ENCODE data around the gene KAT5. TPM values are rescaled to one million over a fixed set of nuclear protein-coding genes. Genes with fewer than 3 reads are reported as not detected.

KAT5 gene
- total and polyA plus RNA-seq, 2 donors (not counting 1 experiment from before 2014, with no cell fraction given), result 84.6 to 142 TPM

DNA sequence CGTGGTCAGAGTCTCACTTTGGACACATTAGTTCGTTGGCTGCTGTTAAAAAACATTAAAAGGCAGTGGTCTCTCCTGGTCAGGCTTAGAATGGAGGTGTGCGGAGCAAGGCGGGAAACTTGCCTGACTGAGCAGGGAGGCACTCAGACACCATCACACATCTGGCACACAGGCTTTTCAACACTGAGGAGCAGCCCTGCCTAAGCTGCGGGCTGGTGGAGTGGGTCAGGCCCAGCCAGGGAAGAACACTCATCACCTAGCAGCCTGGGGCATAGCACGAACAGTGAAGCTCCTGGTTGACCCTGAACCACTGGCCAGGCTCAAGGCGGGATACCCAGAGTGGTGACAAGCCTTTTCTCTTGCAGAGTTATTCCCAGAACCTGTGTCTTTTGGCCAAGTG is 4.2 kb downstream of the KAT5 start:
- Mint-ChIP-seq H3K9me3 (ENCODE audit: insufficient read depth) (no peaks in the 10 kb centered on the region), H3K4me3 (no peak overlapping the region), H3K27me3 (no peaks in the 10 kb centered on the region), H3K4me1 (peaks cover 58% of the 10 kb centered on the region), H3K27ac (no peak overlapping the region)
- intact Hi-C loops (cut with micrococcal nuclease), result no loop called here
- H3K27ac ChIP-seq (ENCODE audit: low read length in 2 of 2), result no peak overlapping the region
- no peaks in the 10 kb centered on the region for H3K9me3 ChIP-seq (ENCODE audit: control extremely low read depth in 1 of 3, control insufficient read depth in 2 of 3, insufficient read depth in 1 of 3, low read length in 2 of 3)
- H2AFZ ChIP-seq (ENCODE audit: insufficient read depth, low read depth, low read length, poor library complexity, severe bottlenecking), result no peak overlapping the region
- ATAC-seq (ENCODE audit: low read depth) (no peak), DNase-seq (no peak)
- peaks cover 38% of the 10 kb centered on the region for H3K79me2 ChIP-seq (ENCODE audit: control insufficient read depth, insufficient read depth, low read length)
- H4K20me1 ChIP-seq (ENCODE audit: control insufficient read depth, insufficient read depth, low read length, poor library complexity, severe bottlenecking), result peaks cover 49% of the 10 kb centered on the region
- no peak overlapping the region for H3K4me3 ChIP-seq (ENCODE audit: control extremely low read depth in 1 of 5, extremely low read depth in 1 of 5, insufficient read depth in 1 of 5, low read depth in 2 of 5, low read length in 4 of 5)
- peaks cover 5 to 67% of the 10 kb centered on the region in 2 experiments for H3K36me3 ChIP-seq (replicated peaks in 1 of 2; ENCODE audit: control extremely low read depth in 1 of 2, control insufficient read depth in 1 of 2, extremely low read depth in 1 of 2, insufficient read depth in 2 of 2, low read length in 1 of 2)
- TF ChIP-seq, protein P1, sequence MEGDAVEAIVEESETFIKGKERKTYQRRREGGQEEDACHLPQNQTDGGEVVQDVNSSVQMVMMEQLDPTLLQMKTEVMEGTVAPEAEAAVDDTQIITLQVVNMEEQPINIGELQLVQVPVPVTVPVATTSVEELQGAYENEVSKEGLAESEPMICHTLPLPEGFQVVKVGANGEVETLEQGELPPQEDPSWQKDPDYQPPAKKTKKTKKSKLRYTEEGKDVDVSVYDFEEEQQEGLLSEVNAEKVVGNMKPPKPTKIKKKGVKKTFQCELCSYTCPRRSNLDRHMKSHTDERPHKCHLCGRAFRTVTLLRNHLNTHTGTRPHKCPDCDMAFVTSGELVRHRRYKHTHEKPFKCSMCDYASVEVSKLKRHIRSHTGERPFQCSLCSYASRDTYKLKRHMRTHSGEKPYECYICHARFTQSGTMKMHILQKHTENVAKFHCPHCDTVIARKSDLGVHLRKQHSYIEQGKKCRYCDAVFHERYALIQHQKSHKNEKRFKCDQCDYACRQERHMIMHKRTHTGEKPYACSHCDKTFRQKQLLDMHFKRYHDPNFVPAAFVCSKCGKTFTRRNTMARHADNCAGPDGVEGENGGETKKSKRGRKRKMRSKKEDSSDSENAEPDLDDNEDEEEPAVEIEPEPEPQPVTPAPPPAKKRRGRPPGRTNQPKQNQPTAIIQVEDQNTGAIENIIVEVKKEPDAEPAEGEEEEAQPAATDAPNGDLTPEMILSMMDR (IDR thresholded peaks at IDR 0.05), result no peak
- no peak for TF ChIP-seq EZH2 (IDR thresholded peaks at IDR 0.05; ENCODE audit: borderline replicate concordance, insufficient read depth, low read depth, low read length, poor library complexity, severe bottlenecking)
- ChIA-PET CTCF (interaction anchor here (1.0 kb wide), 1 partner anchor 101 kb away, joined by 3 read pairs; no protein-coding TSS in a partner anchor), POLR2A (interaction anchor here (0.7 kb wide), 1 partner anchor 63 kb away, joined by 4 read pairs; no protein-coding TSS in a partner anchor)
- no peak overlapping the region for H3K4me2 ChIP-seq (replicated peaks; ENCODE audit: low read depth, low read length, poor library complexity, severe bottlenecking)
- WGBS (ENCODE audit: insufficient coverage), result 99% methylated on average over 7 of the region's 7 CpGs
- peaks cover 20 to 28% of the 10 kb centered on the region in 2 donors for H3K4me1 ChIP-seq (ENCODE audit: control insufficient read depth in 2 of 2, insufficient read depth in 2 of 2, low read length in 2 of 2)
- no peaks in the 10 kb centered on the region for H3K27me3 ChIP-seq (replicated peaks in 1 of 4; ENCODE audit: control extremely low read depth in 1 of 4, control insufficient read depth in 3 of 4, insufficient read depth in 4 of 4, low read length in 3 of 4)
- no peak overlapping the region for H3K9ac ChIP-seq (ENCODE audit: low read length)

DNA sequence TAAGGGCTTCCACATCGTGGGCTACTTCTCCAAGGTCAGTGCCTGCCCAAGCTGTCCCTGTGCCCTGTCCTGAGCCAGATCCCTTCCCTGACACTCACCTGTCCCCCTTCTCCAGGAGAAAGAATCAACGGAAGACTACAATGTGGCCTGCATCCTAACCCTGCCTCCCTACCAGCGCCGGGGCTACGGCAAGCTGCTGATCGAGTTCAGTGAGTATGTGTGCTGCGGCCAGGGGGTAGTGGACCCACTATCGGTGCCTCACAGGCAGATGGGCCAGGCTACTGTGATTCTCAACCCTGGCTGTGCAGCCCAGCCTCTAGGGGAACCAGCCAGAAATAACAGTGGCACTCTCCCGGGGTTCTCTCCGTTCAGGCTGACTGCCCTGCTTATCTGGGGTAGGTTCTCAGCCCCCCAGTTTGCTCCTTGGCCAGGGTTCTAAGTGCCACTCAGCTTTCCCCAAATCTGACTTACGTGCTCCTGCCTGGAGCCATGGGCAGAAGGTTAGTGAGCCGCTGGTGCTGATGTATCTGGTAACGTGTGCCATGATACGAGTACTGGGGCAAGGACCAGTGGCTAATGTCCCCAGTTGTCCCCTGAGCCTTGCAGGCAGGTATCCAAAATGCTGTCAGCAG is 4.8 kb downstream of the KAT5 start:
- no peak for DNase-seq
- no peak overlapping the region for H3K4me3 Mint-ChIP-seq
- Histone ChIP-seq H3K27me3 (replicated peaks in 1 of 4; ENCODE audit: control extremely low read depth in 1 of 4, control insufficient read depth in 3 of 4, insufficient read depth in 4 of 4, low read length in 3 of 4) (no peaks in the 10 kb centered on the region), H3K79me2 (ENCODE audit: control insufficient read depth, insufficient read depth, low read length) (peaks cover 38% of the 10 kb centered on the region), H3K9ac (ENCODE audit: low read length) (no peak overlapping the region), H2AFZ (ENCODE audit: insufficient read depth, low read depth, low read length, poor library complexity, severe bottlenecking) (no peak overlapping the region), H3K27ac (ENCODE audit: low read length in 2 of 2) (no peak overlapping the region), H3K9me3 (ENCODE audit: control extremely low read depth in 1 of 3, control insufficient read depth in 2 of 3, insufficient read depth in 1 of 3, low read length in 2 of 3) (no peaks in the 10 kb centered on the region), H4K20me1 (ENCODE audit: control insufficient read depth, insufficient read depth, low read length, poor library complexity, severe bottlenecking) (peaks cover 49% of the 10 kb centered on the region), H3K4me2 (replicated peaks; ENCODE audit: low read depth, low read length, poor library complexity, severe bottlenecking) (no peak overlapping the region), H3K4me3 (ENCODE audit: control extremely low read depth in 1 of 5, extremely low read depth in 1 of 5, insufficient read depth in 1 of 5, low read depth in 2 of 5, low read length in 4 of 5) (no peak overlapping the region), H3K4me1 (ENCODE audit: control insufficient read depth in 2 of 2, insufficient read depth in 2 of 2, low read length in 2 of 2) (peaks cover 19 to 26% of the 10 kb centered on the region in 2 donors), H3K36me3 (replicated peaks in 1 of 2; ENCODE audit: control extremely low read depth in 1 of 2, control insufficient read depth in 1 of 2, extremely low read depth in 1 of 2, insufficient read depth in 2 of 2, low read length in 1 of 2) (peaks cover 5 to 67% of the 10 kb centered on the region in 2 experiments)
- H3K27ac Mint-ChIP-seq, result peak overlapping the region; percentile 23
- ChIA-PET CTCF (no interaction called here), POLR2A (no interaction called here)
- no peaks in the 10 kb centered on the region for H3K9me3 Mint-ChIP-seq (ENCODE audit: insufficient read depth)
- peaks cover 55% of the 10 kb centered on the region for H3K4me1 Mint-ChIP-seq
- TF ChIP-seq, protein P1 (IDR thresholded peaks at IDR 0.05), result no peak
- no peak for TF ChIP-seq EZH2 (IDR thresholded peaks at IDR 0.05; ENCODE audit: borderline replicate concordance, insufficient read depth, low read depth, low read length, poor library complexity, severe bottlenecking)
- H3K27me3 Mint-ChIP-seq, result no peaks in the 10 kb centered on the region
- 94% methylated on average over 14 of the region's 14 CpGs for WGBS (ENCODE audit: insufficient coverage)
- no peak for ATAC-seq (ENCODE audit: low read depth)
- intact Hi-C loops (cut with micrococcal nuclease), result no loop called here

Data from B cell (primary cell).